OCI-LY1 (cell line): ENCODE data around the gene NPAS4.

Source experiments
- H2AFZ ChIP-seq: fragments of 200-600 bp; sonication (generic), shearing (Covaris generic); 2 replicates; pipeline ENCODE4 v1.6.0; 2014; ENCODE audit warnings: antibody characterized with exemption, mild to moderate bottlenecking, low read length
- H3F3A ChIP-seq: fragments of 200-600 bp; sonication (generic), shearing (Covaris generic); 2 replicates; pipeline ENCODE4 v1.6.0; 2014; ENCODE audit warnings: mild to moderate bottlenecking, antibody characterized with exemption, low read length, moderate library complexity; ENCODE audit not compliant: insufficient read depth
- H3K27ac ChIP-seq: fragments of 200-600 bp; sonication (generic); 2 replicates; pipeline ENCODE4 v1.5.1; 2014; ENCODE audit warnings: low read length, mixed run types, mild to moderate bottlenecking, low read depth; ENCODE audit not compliant: poor library complexity, severe bottlenecking
- H3K27me3 ChIP-seq: fragments of 200-600 bp; sonication (generic); 2 replicates; pipeline ENCODE4 v1.6.0; 2014; ENCODE audit warnings: antibody characterized with exemption, mild to moderate bottlenecking, low read length, moderate library complexity; ENCODE audit not compliant: insufficient read depth
- H3K36me3 ChIP-seq: fragments of 200-600 bp; sonication (generic); 2 replicates; pipeline ENCODE4 v1.6.1; 2014; ENCODE audit warnings: mild to moderate bottlenecking, antibody characterized with exemption, low read length, moderate library complexity, mixed read lengths; ENCODE audit not compliant: insufficient read depth
- H3K4me1 ChIP-seq: fragments of 200-600 bp; sonication (generic); 2 replicates; pipeline ENCODE4 v1.5.1; 2014; ENCODE audit warnings: mild to moderate bottlenecking, low read length, moderate library complexity; ENCODE audit not compliant: insufficient read depth, severe bottlenecking
- H3K4me2 ChIP-seq: fragments of 200-600 bp; sonication (generic), shearing (Covaris generic); 2 replicates; pipeline ENCODE4 v1.6.1; 2014; ENCODE audit warnings: low read length
- H3K4me3 ChIP-seq: fragments of 200-600 bp; sonication (generic); 2 replicates; pipeline ENCODE4 v1.5.1; 2014; ENCODE audit warnings: low read length, low read depth, mild to moderate bottlenecking, mixed read lengths; ENCODE audit not compliant: poor library complexity, severe bottlenecking
- H3K79me2 ChIP-seq: fragments of 200-600 bp; shearing (Covaris generic); 2 replicates; pipeline ENCODE4 v1.6.1; 2016; ENCODE audit warnings: mixed run types, low read length, mixed read lengths; ENCODE audit not compliant: insufficient read depth
- H3K9ac ChIP-seq: fragments of 200-600 bp; sonication (generic), shearing (Covaris generic); 2 replicates; pipeline ENCODE4 v1.6.1; 2014; ENCODE audit warnings: mild to moderate bottlenecking, low read length, mixed read lengths
- H3K9me2 ChIP-seq: fragments of 200-600 bp; sonication (generic), shearing (Covaris generic); 2 replicates; pipeline ENCODE4 v1.6.1; 2014; ENCODE audit warnings: low read depth, mild to moderate bottlenecking, low read length, mixed read lengths
- H3K9me3 ChIP-seq: fragments of 200-600 bp; shearing (Covaris generic); 2 replicates; pipeline ENCODE4 v1.6.1; 2014; ENCODE audit warnings: low read length, mixed read lengths
- H4K20me1 ChIP-seq: fragments of 200-600 bp; sonication (generic), shearing (Covaris generic); 2 replicates; pipeline ENCODE4 v1.6.0; 2016; ENCODE audit warnings: mild to moderate bottlenecking, low read length; ENCODE audit not compliant: insufficient read depth
- EZH2 ChIP-seq: fragments of 200-600 bp; sonication (generic), shearing (Covaris generic); IDR thresholded peaks from 2 replicates; pipeline ENCODE4 v1.8.0; 2017; ENCODE audit warnings: borderline replicate concordance, mixed run types, mild to moderate bottlenecking, antibody characterized with exemption, low read length, moderate library complexity, mixed read lengths
- TF ChIP-seq, protein P1 (sequence below): fragments of 200-600 bp; sonication (generic), shearing (Covaris generic); IDR thresholded peaks from 2 replicates; pipeline ENCODE4 v1.5.1; 2017; ENCODE audit warnings: mild to moderate bottlenecking, antibody characterized with exemption, low read length, moderate library complexity, mixed read lengths

NPAS4 gene

GRCh38 chr11:66443602-66444001 is 22.8 kb downstream of the NPAS4 start:
- no peaks in the 10 kb centered on the region for H3K27me3 ChIP-seq

GRCh38 chr11:66447012-66447411 is 26.2 kb downstream of the NPAS4 start:
- H3K4me2 ChIP-seq: no peak overlapping the region
- H3K27me3 ChIP-seq: peaks cover 2% of the 10 kb centered on the region; the same call in 1 of the 2 replicates
- H3K9me3 ChIP-seq: no peaks in the 10 kb centered on the region
- TF ChIP-seq EZH2: no peak
- TF ChIP-seq, protein P1, sequence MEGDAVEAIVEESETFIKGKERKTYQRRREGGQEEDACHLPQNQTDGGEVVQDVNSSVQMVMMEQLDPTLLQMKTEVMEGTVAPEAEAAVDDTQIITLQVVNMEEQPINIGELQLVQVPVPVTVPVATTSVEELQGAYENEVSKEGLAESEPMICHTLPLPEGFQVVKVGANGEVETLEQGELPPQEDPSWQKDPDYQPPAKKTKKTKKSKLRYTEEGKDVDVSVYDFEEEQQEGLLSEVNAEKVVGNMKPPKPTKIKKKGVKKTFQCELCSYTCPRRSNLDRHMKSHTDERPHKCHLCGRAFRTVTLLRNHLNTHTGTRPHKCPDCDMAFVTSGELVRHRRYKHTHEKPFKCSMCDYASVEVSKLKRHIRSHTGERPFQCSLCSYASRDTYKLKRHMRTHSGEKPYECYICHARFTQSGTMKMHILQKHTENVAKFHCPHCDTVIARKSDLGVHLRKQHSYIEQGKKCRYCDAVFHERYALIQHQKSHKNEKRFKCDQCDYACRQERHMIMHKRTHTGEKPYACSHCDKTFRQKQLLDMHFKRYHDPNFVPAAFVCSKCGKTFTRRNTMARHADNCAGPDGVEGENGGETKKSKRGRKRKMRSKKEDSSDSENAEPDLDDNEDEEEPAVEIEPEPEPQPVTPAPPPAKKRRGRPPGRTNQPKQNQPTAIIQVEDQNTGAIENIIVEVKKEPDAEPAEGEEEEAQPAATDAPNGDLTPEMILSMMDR: no peak
- no peaks in the 10 kb centered on the region for H3F3A ChIP-seq
- H4K20me1 ChIP-seq: no peaks in the 10 kb centered on the region
- H3K79me2 ChIP-seq: no peaks in the 10 kb centered on the region
- no peaks in the 10 kb centered on the region for H3K36me3 ChIP-seq
- no peak overlapping the region for H3K4me3 ChIP-seq
- no peaks in the 10 kb centered on the region for H3K9me2 ChIP-seq
- no peak overlapping the region for H3K9ac ChIP-seq
- no peaks in the 10 kb centered on the region for H3K4me1 ChIP-seq
- no peak overlapping the region for H3K27ac ChIP-seq
- no peak overlapping the region for H2AFZ ChIP-seq

More at GRCh38 chr11:66443602-66444001, 22.8 kb downstream of the NPAS4 start:
- no peaks in the 10 kb centered on the region for H3K9me2 ChIP-seq
- no peak overlapping the region for H3K9ac ChIP-seq
- H3K36me3 ChIP-seq: no peaks in the 10 kb centered on the region
- no peaks in the 10 kb centered on the region for H4K20me1 ChIP-seq
- no peaks in the 10 kb centered on the region for H3K4me1 ChIP-seq
- no peak overlapping the region for H2AFZ ChIP-seq
- no peak overlapping the region for H3K4me2 ChIP-seq
- no peak overlapping the region for H3K4me3 ChIP-seq
- no peaks in the 10 kb centered on the region for H3K9me3 ChIP-seq
- no peak overlapping the region for H3K27ac ChIP-seq
- TF ChIP-seq, protein P1: no peak
- TF ChIP-seq EZH2: no peak
- H3F3A ChIP-seq: no peaks in the 10 kb centered on the region
- no peaks in the 10 kb centered on the region for H3K79me2 ChIP-seq

GRCh38 chr11:66448523-66448922 is 27.7 kb downstream of the NPAS4 start:
- Histone ChIP-seq H3F3A (no peaks in the 10 kb centered on the region), H3K9me2 (no peaks in the 10 kb centered on the region), H3K27me3 (peaks cover 8% of the 10 kb centered on the region; the same call in 1 of the 2 replicates), H4K20me1 (no peaks in the 10 kb centered on the region), H3K4me3 (no peak overlapping the region), H3K9ac (no peak overlapping the region), H3K9me3 (no peaks in the 10 kb centered on the region), H2AFZ (no peak overlapping the region), H3K27ac (no peak overlapping the region), H3K79me2 (no peaks in the 10 kb centered on the region), H3K4me1 (no peaks in the 10 kb centered on the region), H3K36me3 (no peaks in the 10 kb centered on the region), H3K4me2 (no peak overlapping the region)
- TF ChIP-seq, protein P1: no peak
- no peak for TF ChIP-seq EZH2
